ENCODE results near the gene MGMT. TPM values are rescaled to one million over a fixed set of nuclear protein-coding genes. Genes with fewer than 3 reads are reported as not detected.

Gene MGMT
- total RNA-seq, 1 experiment from 2014 or later, result 21.2 TPM

DNA sequence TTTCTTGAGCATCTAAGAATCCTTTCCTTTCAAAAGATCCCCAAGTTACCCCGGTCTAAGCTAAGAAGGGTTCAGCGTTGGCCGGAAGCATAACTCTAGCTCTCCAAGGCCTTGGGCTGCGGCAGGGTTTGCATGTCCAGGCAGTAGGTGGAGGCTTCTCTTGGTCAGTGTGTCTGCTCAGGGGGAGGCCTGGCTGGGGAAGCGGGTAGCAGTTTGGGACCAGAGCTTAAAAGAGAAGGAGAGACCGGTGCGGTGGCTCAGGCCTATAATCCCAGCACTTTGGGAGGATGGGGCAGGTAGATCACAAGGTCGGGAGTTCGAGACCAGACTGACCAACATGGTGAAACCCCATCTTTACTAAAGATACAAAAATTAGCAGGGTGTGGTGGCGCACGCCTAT is 226.3 kb downstream of the MGMT start:
- TF ChIP-seq, protein P1, sequence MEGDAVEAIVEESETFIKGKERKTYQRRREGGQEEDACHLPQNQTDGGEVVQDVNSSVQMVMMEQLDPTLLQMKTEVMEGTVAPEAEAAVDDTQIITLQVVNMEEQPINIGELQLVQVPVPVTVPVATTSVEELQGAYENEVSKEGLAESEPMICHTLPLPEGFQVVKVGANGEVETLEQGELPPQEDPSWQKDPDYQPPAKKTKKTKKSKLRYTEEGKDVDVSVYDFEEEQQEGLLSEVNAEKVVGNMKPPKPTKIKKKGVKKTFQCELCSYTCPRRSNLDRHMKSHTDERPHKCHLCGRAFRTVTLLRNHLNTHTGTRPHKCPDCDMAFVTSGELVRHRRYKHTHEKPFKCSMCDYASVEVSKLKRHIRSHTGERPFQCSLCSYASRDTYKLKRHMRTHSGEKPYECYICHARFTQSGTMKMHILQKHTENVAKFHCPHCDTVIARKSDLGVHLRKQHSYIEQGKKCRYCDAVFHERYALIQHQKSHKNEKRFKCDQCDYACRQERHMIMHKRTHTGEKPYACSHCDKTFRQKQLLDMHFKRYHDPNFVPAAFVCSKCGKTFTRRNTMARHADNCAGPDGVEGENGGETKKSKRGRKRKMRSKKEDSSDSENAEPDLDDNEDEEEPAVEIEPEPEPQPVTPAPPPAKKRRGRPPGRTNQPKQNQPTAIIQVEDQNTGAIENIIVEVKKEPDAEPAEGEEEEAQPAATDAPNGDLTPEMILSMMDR (conservative IDR thresholded peaks at IDR 0.05), result no peak
- TF ChIP-seq EZH2 (IDR thresholded peaks at IDR 0.05; ENCODE audit: low read depth), result no peak
- Histone ChIP-seq H3K9me2 (ENCODE audit: insufficient read depth) (no peaks in the 10 kb centered on the region), H3K4me3 (no peak overlapping the region), H3K27me3 (ENCODE audit: insufficient read depth, low read depth) (no peaks in the 10 kb centered on the region), H3K4me2 (no peak overlapping the region), H4K20me1 (ENCODE audit: insufficient read depth) (no peaks in the 10 kb centered on the region), H3K9me3 (ENCODE audit: insufficient read depth, low read depth) (no peaks in the 10 kb centered on the region), H3F3A (ENCODE audit: insufficient read depth, low read depth) (no peaks in the 10 kb centered on the region), H2AFZ (no peak overlapping the region), H3K36me3 (ENCODE audit: low read depth) (no peaks in the 10 kb centered on the region), H3K79me2 (ENCODE audit: low read depth) (no peaks in the 10 kb centered on the region), H3K4me1 (replicated peaks; ENCODE audit: insufficient read depth) (no peaks in the 10 kb centered on the region), H3K27ac (no peak overlapping the region)
- no TSS peak for BruUV-seq (replicated peaks)
- DNase-seq, result no peak
- intact Hi-C loops (cut with micrococcal nuclease; ENCODE audit: unreplicated experiment), result no loop called here
- POLR2A ChIA-PET (ENCODE audit: unreplicated experiment), result no interaction called here
- CTCF ChIA-PET, result no interaction called here

DNA sequence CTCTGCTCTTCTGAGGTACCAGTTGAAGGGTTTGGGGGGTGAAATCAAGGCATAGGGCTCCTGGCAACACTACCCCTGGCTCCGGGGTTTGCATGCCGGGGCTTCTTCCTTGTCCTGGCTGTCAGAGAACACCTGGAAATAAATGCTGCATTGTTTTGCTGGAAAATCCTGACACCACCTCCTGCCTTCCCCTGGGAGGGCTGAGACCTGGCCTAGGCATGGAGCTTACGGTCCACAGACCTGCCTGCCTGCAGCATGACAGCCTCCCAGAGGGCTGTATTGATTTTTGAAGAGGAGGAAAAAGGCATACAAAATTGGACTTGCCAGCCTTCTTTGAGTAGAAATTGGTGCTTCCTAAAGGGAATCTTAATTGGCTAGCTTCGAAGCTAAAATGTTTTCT is 227.1 kb downstream of the MGMT start:
- Histone ChIP-seq H4K20me1 (ENCODE audit: insufficient read depth) (no peaks in the 10 kb centered on the region), H2AFZ (no peak overlapping the region), H3F3A (ENCODE audit: insufficient read depth, low read depth) (no peaks in the 10 kb centered on the region), H3K27ac (no peak overlapping the region), H3K36me3 (ENCODE audit: low read depth) (no peaks in the 10 kb centered on the region), H3K4me1 (replicated peaks; ENCODE audit: insufficient read depth) (no peaks in the 10 kb centered on the region), H3K79me2 (ENCODE audit: low read depth) (no peaks in the 10 kb centered on the region), H3K4me2 (no peak overlapping the region), H3K27me3 (ENCODE audit: insufficient read depth, low read depth) (no peaks in the 10 kb centered on the region), H3K9me3 (ENCODE audit: insufficient read depth, low read depth) (no peaks in the 10 kb centered on the region), H3K9me2 (ENCODE audit: insufficient read depth) (no peaks in the 10 kb centered on the region), H3K4me3 (no peak overlapping the region)
- ChIA-PET POLR2A (ENCODE audit: unreplicated experiment) (no interaction called here), CTCF (no interaction called here)
- BruUV-seq (replicated peaks), result no TSS peak
- no peak for DNase-seq
- intact Hi-C loops (cut with micrococcal nuclease; ENCODE audit: unreplicated experiment), result no loop called here
- TF ChIP-seq, protein P1 (conservative IDR thresholded peaks at IDR 0.05), result no peak
- no peak for TF ChIP-seq EZH2 (IDR thresholded peaks at IDR 0.05; ENCODE audit: low read depth)

DNA sequence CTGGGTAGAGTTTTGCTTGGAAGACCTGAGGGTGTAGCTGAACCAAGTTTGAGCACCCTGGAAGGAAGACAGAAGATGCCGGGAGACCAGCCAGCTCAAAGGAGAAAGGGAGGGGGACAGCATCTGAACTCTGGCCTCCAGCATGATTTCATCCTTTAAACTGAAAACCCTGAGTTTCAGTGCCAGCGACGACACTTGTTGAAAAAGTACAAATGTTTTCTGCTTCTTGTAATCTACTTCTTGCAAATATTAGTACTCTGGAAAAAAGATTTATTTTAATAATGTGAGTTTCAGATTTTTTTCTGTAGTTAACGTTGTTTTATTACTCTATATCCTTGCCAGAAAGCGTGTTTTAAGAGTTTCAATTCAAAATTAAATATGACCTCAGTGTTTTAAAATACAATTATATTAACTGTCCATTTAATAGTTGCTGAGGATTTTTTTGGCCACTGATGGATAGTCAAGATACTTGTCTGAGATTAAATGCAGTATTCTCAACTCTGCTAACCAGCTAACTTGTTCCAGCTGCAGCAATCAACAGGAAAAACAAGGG is 227.7 kb downstream of the MGMT start:
- no peaks in the 10 kb centered on the region for H3K27me3 ChIP-seq (ENCODE audit: insufficient read depth, low read depth)
- H3K9me2 ChIP-seq (ENCODE audit: insufficient read depth), result no peaks in the 10 kb centered on the region
- H3K79me2 ChIP-seq (ENCODE audit: low read depth), result no peaks in the 10 kb centered on the region
- no peak for DNase-seq
- TF ChIP-seq EZH2 (IDR thresholded peaks at IDR 0.05; ENCODE audit: low read depth), result no peak
- H3F3A ChIP-seq (ENCODE audit: insufficient read depth, low read depth), result no peaks in the 10 kb centered on the region
- H2AFZ ChIP-seq, result no peak overlapping the region
- intact Hi-C loops (cut with micrococcal nuclease; ENCODE audit: unreplicated experiment), result no loop called here
- no TSS peak for BruUV-seq (replicated peaks)
- no peaks in the 10 kb centered on the region for H3K9me3 ChIP-seq (ENCODE audit: insufficient read depth, low read depth)
- no peak overlapping the region for H3K4me3 ChIP-seq
- H3K36me3 ChIP-seq (ENCODE audit: low read depth), result no peaks in the 10 kb centered on the region
- H3K27ac ChIP-seq, result no peak overlapping the region
- no peaks in the 10 kb centered on the region for H4K20me1 ChIP-seq (ENCODE audit: insufficient read depth)
- H3K4me2 ChIP-seq, result no peak overlapping the region
- no peaks in the 10 kb centered on the region for H3K4me1 ChIP-seq (replicated peaks; ENCODE audit: insufficient read depth)
- ChIA-PET CTCF (no interaction called here), POLR2A (ENCODE audit: unreplicated experiment) (no interaction called here)

DNA sequence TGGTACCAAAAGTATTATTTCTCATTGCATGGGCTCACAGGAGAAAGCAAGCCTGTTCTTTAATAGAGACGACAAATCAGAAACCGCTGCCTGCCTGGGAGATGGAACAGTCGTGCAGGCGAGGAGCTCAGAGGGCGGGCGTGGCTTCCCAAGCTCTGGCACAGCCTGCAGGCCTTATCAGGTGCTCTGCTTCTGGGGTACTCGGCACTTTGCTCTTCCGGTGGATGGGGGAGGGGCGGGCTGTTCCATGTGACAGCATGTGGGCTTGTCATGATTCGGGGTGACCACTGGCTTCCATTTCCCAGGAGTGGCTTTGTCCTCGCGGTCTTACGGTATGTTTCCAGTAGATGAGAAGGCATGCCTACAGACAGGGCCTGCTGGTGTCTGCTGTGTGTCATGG is 228.6 kb downstream of the MGMT start:
- no peaks in the 10 kb centered on the region for H3K79me2 ChIP-seq (ENCODE audit: low read depth)
- no peak overlapping the region for H2AFZ ChIP-seq
- BruUV-seq (replicated peaks), result no TSS peak
- ChIA-PET CTCF (no interaction called here), POLR2A (ENCODE audit: unreplicated experiment) (no interaction called here)
- no peak for TF ChIP-seq EZH2 (IDR thresholded peaks at IDR 0.05; ENCODE audit: low read depth)
- TF ChIP-seq, protein P1 (conservative IDR thresholded peaks at IDR 0.05), result no peak
- H3K4me2 ChIP-seq, result no peak overlapping the region
- no peaks in the 10 kb centered on the region for H3F3A ChIP-seq (ENCODE audit: insufficient read depth, low read depth)
- H3K4me3 ChIP-seq, result no peak overlapping the region
- no peaks in the 10 kb centered on the region for H3K9me3 ChIP-seq (ENCODE audit: insufficient read depth, low read depth)
- no peaks in the 10 kb centered on the region for H3K4me1 ChIP-seq (replicated peaks; ENCODE audit: insufficient read depth)
- H3K27ac ChIP-seq, result no peak overlapping the region
- no peaks in the 10 kb centered on the region for H3K27me3 ChIP-seq (ENCODE audit: insufficient read depth, low read depth)
- intact Hi-C loops (cut with micrococcal nuclease; ENCODE audit: unreplicated experiment), result no loop called here
- H4K20me1 ChIP-seq (ENCODE audit: insufficient read depth), result no peaks in the 10 kb centered on the region
- no peak for DNase-seq
- H3K9me2 ChIP-seq (ENCODE audit: insufficient read depth), result no peaks in the 10 kb centered on the region
- no peaks in the 10 kb centered on the region for H3K36me3 ChIP-seq (ENCODE audit: low read depth)

Measured in PC-9 (cell line).